HS-27A (cell line): ENCODE results near the gene FCN2.
"Not testable (repeated sequence)": the region's sequence is repeated elsewhere in the genome, so short reads cannot be mapped to it uniquely, and the experiment has no call there.

Source experiments
- DNase-seq: peaks from one replicate; pipeline ENCODE4 v3.0.0-alpha.2; 2012; ENCODE audit warnings: low read depth, missing footprints

The FCN2 gene

GRCh38 chr9:134847752-134848432 lies 32.7 kb upstream of the FCN2 start:
- DNase-seq = no peak

GRCh38 chr9:134848504-134848903 lies 32.1 kb upstream of the FCN2 start:
- DNase-seq = no peak

- DNase-seq = no peak
Observed at GRCh38 chr9:134850611-134851010, 30.0 kb upstream of the FCN2 start.

- no peak for DNase-seq
Observed at GRCh38 chr9:134851020-134851419, 29.6 kb upstream of the FCN2 start.

- no peak for DNase-seq
Observed at GRCh38 chr9:134852906-134853654, 27.5 kb upstream of the FCN2 start.

- no peak for DNase-seq
Observed at GRCh38 chr9:134853893-134854292, 26.7 kb upstream of the FCN2 start.

GRCh38 chr9:134854541-134854981 lies 26.0 kb upstream of the FCN2 start:
- no peak for DNase-seq

- no peak for DNase-seq
Observed at GRCh38 chr9:134855231-134855899, 25.2 kb upstream of the FCN2 start.

GRCh38 chr9:134855900-134856377 lies 24.7 kb upstream of the FCN2 start:
- no peak for DNase-seq

- not testable (repeated sequence) for DNase-seq
Observed at GRCh38 chr9:134857451-134857850, 23.2 kb upstream of the FCN2 start.

GRCh38 chr9:134858051-134858841 lies 22.4 kb upstream of the FCN2 start:
- DNase-seq = peak; percentile 26

- DNase-seq = no peak
Observed at GRCh38 chr9:134860510-134860909, 20.1 kb upstream of the FCN2 start.

GRCh38 chr9:134861595-134862334 lies 18.8 kb upstream of the FCN2 start:
- no peak for DNase-seq

GRCh38 chr9:134863306-134863902 lies 17.2 kb upstream of the FCN2 start:
- no peak for DNase-seq

- no peak for DNase-seq
Observed at GRCh38 chr9:134863941-134864820, 16.4 kb upstream of the FCN2 start.

GRCh38 chr9:134864821-134865190 lies 15.8 kb upstream of the FCN2 start:
- DNase-seq = no peak

GRCh38 chr9:134867917-134868750 lies 12.5 kb upstream of the FCN2 start:
- DNase-seq = no peak

GRCh38 chr9:134868751-134869553 lies 11.7 kb upstream of the FCN2 start:
- no peak for DNase-seq
